ENCODE measurements around the gene SCO1.

The SCO1 gene

DNA sequence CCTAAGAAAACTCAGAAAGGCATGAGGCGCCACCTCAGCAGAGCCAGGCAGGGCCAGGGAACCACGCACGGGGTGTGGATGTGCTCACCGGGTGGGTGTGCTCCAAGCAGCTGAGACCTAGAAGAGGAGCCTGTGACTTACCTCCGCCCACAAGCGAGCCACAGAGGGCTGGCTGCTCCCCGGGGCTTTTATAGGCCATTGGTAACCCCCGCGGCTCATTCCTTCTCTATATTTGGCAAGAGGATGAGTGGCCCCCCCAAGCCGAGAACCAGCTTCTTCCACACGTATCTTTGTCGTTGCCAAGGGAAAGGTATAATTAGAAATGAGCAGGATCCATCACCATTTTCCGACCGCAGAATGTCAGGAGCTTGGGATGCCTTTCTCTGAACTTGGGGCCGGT lies 40.2 kb downstream of the SCO1 start, which contains the start of gene MYH3:
Gene MYH3 (minus strand): TSS at position 162 of the 400 bp plus-strand sequence. CDS start 2,245 bp downstream, outside the sequence.
- DNase-seq (ENCODE audit: low read depth in 1 of 2, low spot score in 1 of 2): no peak

DNA sequence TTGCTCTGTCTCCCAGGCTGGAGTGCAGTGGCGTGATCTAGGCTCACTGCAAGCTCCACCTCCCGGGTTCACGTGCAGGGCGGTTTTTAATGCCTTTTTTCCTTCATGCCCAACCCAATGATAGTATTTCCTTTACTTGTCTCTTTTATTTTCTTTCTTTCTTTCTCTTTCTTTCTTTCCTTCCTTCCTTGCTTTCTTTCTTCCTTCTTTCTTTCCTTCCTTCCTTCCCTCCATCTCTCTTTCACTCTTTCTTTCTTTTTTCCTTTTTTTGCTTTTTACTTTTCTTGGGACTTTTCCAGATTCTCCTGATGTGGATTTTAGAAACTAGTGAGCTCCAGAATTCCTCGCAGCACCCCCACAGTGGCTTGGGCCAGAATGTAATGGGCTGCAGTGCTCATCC lies 43.3 kb downstream of the SCO1 start:
- no peak for DNase-seq (ENCODE audit: low read depth in 1 of 2, low spot score in 1 of 2)

DNA sequence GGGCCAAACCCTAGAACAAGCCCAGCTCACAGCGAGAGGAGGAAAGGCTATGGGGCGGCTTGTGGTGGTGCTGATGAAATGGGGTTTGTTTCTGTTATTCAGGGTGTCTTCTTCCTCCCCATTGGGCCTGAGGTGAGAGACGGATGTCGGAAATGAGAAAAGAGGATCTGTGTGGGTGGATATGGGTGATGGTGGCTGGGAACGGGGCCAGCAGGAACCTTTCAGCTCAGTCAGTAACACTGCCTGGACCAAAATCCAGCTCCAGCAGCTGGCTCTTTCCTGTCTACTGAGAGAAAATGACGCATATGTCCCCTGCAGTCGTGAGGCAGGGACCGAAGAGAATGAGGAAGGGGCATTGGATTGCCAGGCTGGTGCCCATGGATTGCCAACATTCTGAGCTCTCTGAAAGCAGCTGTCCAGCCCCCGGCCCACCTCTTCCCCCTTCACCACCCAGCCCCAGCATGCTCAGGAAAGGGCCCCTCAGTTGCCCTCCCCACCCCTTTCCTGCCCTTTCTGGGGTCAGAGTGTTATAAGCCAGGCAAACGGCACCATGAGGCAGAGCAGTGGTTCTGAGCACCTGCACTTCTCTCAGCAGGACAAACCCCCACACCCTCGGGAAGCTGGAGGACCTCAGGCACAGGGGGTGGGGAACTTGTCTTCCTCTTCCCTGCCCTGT lies 44.2 kb downstream of the SCO1 start:
- no peak for DNase-seq (ENCODE audit: low read depth in 1 of 2, low spot score in 1 of 2)

DNA sequence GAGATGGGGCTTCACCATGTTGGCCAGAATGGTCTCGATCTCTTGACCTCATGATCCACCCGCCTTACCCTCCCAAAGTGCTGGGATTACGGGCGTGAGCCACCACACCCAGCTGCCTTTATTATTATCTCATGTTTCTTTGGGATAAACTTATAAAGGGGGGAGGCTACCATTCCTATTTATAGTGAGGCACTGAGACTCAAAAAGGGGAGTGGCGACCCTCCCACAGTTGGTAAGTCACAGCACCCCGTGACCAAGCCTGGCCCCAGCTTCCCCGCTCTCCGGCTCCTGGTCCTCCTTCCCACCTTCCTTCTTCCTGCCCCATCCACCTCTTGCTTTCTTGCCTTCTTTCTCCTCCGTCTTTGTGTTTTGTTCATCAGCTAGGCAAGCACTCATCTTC lies 45.4 kb downstream of the SCO1 start:
- DNase-seq (ENCODE audit: low read depth in 1 of 2, low spot score in 1 of 2): no peak

DNA sequence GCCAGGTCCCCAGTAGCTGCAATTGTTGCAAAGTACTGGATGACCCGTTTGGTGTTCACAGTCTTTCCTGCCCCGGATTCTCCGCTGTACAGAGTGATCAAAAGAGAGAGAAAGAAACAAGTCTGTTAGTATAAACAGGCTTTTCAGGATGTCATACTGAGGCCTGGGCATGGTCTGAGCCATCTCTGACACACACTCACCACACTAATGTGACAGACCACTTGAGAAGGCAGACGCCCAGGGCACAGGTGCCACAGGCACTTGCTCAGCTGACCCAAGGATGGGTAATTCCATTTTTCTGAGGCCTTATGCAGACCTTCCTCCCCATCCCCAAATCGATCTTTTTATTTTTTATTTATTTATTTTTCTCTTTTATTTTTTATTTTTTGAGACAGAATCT lies 47.7 kb downstream of the SCO1 start:
- no peak for DNase-seq (ENCODE audit: low read depth in 1 of 2, low spot score in 1 of 2)

DNA sequence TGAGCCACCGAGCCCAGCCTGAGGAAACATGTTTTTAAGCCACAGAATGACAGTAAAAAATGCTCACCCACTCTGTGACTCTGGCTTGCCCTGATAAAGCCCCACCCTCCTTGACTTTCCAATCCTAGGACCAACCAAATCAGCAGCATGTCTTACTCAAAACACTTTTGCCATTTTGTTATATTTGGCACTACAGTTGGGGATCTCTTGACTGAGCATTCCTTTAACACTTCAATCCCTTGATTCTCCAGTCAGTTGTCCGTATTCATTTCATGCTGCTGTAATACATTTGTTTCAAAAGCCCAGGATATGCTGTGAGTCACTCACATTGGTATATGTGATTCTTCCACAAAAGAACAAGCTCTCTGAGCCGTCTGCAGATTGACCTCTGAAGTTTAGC lies 48.4 kb downstream of the SCO1 start:
- no peak for DNase-seq (ENCODE audit: low read depth in 1 of 2, low spot score in 1 of 2)

DNA sequence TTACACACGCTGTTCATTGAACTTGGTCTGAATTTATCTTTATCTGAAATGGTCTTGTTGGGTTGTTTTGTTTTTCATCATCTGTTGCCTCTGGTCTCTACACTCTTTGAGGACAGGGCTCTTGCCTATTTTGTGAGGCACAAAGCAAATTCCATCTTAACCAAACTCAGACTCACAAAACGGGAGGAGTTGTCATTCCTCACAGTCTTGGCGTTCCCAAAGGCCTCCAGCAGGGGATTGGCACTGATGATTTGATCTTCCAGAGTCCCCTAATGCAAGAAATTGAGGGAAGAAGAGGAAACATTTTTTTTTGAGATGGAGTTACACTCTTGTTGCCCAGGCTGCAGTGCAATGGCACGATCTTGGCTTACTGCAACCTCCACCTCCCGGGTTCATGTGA lies 49.0 kb downstream of the SCO1 start:
- no peak for DNase-seq (ENCODE audit: low read depth in 1 of 2, low spot score in 1 of 2)

DNA sequence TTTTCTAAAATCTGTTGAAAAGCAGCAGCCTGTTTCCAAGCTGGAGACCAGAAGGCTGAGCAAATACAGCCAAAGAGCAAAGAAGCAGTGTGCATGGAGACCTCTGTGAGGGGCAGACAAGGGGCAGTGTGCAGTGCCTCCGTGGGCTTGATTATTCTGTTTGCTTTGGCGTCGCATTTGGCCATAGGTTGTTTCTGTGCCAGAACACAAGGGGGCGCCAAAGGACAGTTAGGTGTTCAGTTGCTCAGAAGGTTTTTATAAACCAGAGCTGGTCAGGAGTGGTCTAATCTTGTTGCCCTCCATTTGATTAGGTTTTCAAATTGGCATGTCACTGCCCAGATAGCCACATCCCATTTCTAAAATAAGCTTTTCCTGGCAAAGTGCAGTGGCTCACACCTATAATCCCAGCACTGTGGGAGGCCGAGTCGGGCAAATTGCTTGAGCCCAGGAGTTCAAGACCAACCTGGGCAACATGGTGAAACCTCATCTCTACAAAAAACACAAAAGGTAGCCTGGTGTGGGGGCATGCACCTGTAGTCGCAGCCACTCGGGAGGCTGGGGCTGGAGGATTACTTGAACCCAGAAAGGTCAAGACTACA lies 50.8 kb downstream of the SCO1 start:
- peak; percentile 53 to 56 for DNase-seq (ENCODE audit: low read depth in 1 of 2, low spot score in 1 of 2)

DNA sequence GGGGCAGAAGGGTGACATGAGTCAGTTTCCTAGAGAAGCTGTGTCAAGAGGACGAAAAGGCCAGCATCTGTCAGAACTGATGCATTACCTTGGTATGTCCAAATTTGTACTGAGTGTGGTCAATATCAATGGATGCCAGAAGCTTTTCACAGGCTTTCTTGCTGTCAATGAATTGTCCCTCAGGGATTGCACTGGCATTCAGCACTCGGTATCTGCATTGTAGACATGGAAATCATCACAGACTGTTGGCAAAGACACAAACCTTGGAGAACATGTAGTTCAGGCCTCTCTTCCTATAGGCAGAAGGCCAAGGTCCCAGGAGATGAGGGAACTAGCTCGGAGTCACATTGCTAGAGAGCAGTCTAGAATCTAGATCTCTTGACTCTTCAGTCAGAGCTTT lies 56.9 kb downstream of the SCO1 start:
- no peak for DNase-seq (ENCODE audit: low read depth in 1 of 2, low spot score in 1 of 2)

DNA sequence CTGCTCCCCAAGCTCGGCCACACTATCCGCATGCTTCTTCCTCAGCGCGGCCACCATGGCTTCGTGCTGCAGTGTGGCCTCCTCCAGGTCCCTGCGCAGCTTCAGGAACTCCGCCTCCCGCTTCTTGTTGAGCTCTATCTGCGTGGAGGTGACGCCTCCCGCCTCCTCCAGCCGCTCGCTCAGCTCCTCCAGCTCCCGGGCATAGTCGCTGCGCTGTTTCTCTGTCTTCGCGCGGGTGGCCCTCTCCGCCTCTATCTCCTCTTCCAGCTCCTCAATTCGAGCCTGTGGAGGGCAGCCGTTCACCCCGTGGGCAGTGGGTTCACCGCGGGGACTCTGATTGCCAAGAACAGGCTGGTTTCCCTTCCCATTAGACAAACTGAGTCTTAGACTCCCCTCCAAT lies 59.2 kb downstream of the SCO1 start:
- no peak for DNase-seq (ENCODE audit: low read depth in 1 of 2, low spot score in 1 of 2)

DNA sequence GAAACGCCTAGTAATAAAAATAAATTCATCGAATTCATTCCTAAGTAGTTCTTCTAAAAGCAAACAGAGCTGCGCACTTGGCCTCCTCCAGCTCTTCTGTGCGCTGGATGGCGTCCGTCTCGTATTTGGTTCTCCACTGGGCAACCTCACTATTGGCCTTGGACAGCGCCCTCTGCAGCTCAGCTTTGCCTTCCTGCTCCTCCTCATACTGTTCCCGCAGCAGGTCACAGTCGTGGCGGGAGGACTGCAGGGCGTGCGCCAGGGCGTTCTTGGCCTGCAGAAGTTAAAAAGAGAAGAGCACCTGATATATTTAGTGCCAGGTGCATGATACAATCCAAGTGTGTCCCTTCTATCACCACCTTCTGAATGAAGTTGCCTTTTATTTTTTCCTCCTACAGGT lies 62.0 kb downstream of the SCO1 start:
- DNase-seq (ENCODE audit: low read depth in 1 of 2, low spot score in 1 of 2): no peak

DNA sequence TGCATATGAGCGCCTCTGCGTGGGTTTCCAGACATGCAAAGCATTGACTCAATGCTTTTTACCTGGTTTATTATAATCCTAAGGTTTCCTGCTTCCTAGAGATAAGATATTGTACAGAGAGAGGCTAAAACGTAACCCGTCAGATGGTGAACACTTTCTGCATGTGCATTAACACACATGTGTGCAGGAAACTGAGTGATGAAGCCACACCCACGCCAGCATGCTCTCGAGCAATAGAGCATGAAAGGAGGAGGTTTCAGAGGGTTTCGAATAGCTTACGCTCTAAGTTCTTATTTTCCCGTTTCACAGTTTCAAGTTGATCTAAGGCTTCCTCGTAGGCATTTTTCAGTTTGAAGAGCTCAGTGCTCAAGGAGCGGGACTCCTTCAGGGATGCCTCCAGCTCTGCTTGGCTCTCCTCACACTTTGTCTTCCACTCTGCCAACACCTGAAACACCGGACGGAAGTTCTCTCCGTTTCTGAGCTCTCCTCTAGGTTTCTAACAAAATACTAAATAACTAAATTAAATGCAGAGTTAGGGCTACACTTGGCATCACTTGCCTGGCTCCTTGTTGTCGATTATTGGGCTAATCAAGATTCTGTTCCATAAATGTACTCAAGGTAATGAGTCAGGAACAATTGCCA lies 63.5 kb downstream of the SCO1 start:
- DNase-seq (ENCODE audit: low read depth in 1 of 2, low spot score in 1 of 2): no peak

DNA sequence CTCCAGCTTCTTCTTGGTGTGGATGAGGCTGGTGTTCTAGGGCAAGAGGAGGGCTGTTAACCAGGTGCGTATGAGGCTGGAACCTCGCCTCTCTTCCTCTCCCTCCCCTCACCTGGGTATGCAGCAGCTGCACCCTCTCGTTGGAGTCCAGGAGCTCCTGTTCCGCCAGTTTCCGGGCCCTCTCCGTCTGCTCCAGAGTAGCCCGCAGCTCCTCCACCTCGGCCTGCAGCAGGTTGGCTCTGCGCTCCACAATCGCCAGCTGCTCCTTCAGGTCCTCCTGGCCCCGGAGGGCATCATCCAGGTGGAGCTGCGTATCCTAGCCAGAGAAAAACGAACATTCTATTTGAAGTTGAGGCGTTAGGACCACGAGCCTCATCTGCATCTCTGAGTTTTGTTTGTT lies 65.6 kb downstream of the SCO1 start:
- DNase-seq (ENCODE audit: low read depth in 1 of 2, low spot score in 1 of 2): no peak

DNA sequence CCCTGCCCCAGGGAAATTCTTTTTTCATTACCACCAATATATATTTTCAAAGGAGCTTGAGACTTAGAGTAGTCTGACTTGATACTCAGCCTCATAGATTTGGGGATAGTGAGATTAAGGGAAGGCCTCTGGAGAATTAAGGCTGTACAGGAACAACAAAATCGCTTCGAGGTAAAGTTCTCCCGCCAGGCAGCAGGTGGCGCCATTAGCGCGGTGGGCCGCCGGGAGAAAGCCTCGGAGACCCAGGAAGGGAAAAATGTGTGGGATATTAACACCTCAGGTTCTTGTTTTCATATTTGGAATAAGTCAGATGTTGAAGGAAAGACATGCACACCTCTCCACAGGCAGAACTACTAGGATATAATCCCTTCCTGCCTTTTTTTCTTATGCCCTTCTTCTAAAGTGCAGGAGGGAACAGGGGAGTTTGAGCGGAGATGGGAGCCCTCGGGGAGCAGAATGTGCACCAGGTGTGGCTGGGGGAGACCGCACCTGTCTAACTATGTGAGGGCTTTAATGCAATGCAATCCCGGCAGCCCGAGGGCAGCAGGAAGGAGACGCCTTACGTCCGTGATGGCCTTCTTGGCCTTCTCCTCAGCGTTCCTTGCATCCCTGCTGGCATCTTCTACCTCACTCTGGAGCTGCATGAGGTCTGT lies 66.2 kb downstream of the SCO1 start:
- no peak for DNase-seq (ENCODE audit: low read depth in 1 of 2, low spot score in 1 of 2)

DNA sequence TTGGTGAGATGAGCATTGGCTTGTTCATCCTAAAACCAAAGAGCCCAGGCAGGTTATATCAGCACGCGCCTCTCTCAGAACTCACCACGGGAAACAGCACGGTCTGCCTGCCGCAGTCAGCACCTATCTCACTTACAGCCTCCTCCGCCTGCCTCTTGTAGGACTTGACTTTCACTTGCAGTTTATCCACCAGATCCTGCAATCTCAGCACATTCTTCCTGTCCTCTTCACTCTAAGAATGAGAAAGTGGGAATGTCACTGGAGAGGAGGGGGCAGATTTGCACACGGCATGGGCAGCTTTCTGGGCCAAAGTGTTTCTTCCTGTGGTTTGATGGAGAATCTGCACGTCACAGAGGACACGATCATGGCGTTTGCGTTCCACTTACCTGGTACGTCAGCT lies 67.6 kb downstream of the SCO1 start:
- no peak for DNase-seq (ENCODE audit: low read depth in 1 of 2, low spot score in 1 of 2)

DNA sequence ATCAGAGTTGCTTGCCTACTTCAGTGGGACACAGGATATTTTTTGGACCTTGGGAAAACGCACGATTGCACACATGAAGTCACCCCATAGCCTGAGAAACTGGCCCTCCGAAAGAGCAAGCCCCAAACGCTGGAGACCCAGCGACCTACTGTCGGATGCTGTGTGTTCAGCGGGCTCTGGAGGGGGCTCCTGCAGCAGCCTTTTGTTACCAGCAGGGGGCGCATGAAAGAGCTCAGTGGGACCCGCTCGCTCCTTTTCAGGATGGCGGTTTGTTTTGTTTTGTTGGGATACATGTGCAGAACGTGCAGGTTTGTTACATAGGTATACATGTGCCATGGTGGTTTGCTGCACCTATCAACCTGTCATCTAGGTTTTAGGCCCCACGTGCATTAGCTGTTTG lies 68.6 kb downstream of the SCO1 start:
- no peak for DNase-seq (ENCODE audit: low read depth in 1 of 2, low spot score in 1 of 2)

DNA sequence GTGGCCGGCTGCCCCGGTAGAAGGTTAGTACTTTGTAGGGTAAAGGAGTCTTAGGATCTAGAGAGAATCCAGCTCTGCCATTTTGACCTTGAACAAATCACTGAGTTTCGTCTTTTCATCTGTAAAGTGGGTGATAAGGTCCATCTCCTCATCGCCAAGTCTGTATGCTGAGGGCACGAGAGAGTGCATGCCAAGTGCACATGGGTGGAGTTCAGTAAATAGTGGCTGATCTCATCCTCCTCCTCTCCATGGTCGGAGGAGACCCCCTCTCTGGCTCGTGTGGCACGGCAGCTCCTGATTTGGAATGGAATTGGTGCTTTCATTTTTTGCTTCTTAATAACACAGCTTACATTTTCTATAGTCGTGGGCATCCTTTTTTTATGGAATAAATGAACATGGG lies 70.9 kb downstream of the SCO1 start:
- DNase-seq (ENCODE audit: low read depth in 1 of 2, low spot score in 1 of 2): no peak

DNA sequence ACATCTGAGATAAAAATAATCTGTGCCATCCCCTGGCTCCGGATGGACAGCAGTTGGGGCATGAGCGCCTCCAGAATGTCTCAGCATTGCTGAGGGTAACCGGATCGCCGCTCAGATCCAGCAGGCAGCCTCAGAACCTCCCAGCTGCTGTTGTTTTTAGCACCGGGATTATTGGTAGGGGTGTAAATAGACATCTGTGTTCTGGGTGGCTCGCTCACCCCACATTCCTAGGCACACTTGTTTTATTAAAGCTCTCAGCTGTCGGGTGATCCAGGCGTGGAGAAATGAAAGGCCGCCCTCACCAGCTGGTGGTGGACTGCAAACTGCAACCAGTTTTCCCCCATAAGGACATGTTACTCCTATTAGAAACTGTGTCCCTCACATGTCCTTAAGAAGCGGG lies 72.4 kb downstream of the SCO1 start:
- no peak for DNase-seq (ENCODE audit: low read depth in 1 of 2, low spot score in 1 of 2)

DNA sequence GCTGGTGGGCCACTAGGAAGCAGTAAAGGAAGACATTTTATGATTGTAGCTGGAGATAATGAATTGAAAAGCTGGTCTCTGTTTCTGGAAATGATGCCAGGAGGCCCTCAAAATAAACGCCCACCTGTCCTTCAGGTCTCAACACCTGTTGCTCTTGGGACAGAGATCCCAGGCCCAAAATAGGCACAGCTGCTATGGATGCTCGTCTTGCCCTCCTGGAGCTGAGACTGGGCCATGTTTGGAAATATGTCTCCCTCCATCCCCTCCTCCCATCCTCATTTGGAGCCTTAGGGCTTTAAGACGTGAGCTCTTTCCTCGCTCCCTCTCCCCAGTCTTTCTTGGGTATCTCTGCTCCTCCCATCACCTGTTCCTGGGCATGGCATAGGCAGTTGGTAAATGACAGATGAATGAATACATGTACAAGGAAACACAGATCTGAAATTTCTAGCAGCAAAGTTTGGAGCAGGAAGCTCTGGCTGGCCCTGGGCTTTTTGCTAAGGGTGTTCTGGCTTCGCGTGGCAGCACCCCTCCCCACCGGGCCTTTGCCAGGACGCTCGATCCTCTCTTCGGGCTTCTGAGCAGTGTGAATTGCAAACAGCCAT lies 73.5 kb downstream of the SCO1 start:
- no peak for DNase-seq (ENCODE audit: low read depth in 1 of 2, low spot score in 1 of 2)

DNA sequence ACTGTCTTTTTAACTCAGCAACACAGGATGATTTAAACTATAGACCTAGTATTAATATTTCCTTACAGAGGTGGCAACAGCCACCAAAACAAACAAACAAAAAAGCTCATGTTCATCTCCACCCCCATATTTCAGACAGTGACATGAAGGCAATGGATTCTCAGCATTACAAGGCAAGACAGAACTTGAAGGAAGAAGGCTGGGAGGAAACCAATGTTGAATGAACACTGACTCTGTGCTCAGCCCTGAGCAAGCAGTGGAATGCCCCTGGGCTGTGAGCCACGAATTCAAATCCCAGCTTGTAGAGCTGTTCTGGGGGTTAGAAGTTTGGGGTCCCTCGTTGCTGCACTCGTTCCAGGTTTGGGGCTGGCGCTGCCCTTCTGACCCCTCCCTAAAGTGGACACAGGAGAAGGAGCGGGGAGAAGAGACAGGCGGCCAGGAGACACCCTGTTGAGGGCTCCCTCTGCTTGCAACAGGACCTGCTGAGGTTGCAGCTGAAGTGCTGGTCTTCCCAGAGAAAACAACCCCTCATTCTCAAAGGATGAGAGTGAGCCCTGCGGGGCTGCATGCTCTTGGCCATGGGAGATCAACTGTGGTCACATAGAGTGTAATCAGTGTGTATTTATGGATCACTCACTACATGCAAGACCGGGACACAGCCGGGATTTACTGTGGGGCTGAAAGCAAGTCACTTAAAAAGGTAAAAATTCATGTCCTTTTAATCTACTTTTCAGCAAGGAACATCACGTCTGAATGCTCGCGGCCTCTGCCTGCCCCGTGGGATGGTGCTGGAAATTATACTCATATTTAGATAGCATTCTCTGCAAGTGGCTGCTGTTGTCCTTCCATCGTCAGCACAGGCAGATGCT lies 74.5 kb downstream of the SCO1 start:
- DNase-seq (ENCODE audit: low read depth in 1 of 2, low spot score in 1 of 2): no peak
